NCI-H524 treated with DMSO at 0.1 percent for 48 hours (cell line): ENCODE measurements around the gene HES6.
A peak's percentile ranks its signal among the peaks of the same experiment; 100 is the strongest.

Source experiments
- DNase-seq: peaks from one replicate; lab custom pipeline; 2025; lab: John Stamatoyannopoulos, UW

Gene HES6

GRCh38 chr2:238233625-238234024, 6.2 kb downstream of the HES6 start:
- no peak for DNase-seq

- no peak for DNase-seq
Observed at GRCh38 chr2:238231809-238232208, 8.0 kb downstream of the HES6 start.

- DNase-seq = no peak
Observed at GRCh38 chr2:238231251-238231793, 8.5 kb downstream of the HES6 start.

GRCh38 chr2:238230699-238231098, 9.1 kb downstream of the HES6 start:
- no peak for DNase-seq

- no peak for DNase-seq
Observed at GRCh38 chr2:238228700-238229099, 11.1 kb downstream of the HES6 start.

GRCh38 chr2:238227587-238228032, 12.2 kb downstream of the HES6 start:
- no peak for DNase-seq

GRCh38 chr2:238226698-238227586, 12.9 kb downstream of the HES6 start:
- no peak for DNase-seq

- no peak for DNase-seq
Observed at GRCh38 chr2:238225911-238226697, 13.7 kb downstream of the HES6 start.

- no peak for DNase-seq
Observed at GRCh38 chr2:238225121-238225520, 14.7 kb downstream of the HES6 start.

GRCh38 chr2:238224356-238225035, 15.3 kb downstream of the HES6 start:
- DNase-seq = no peak

GRCh38 chr2:238220892-238221521, 18.8 kb downstream of the HES6 start:
- peak; percentile 31 for DNase-seq

- DNase-seq = no peak
Observed at GRCh38 chr2:238220274-238220891, 19.5 kb downstream of the HES6 start.

- DNase-seq = peak; percentile 58
Observed at GRCh38 chr2:238216651-238217184, 23.1 kb downstream of the HES6 start.

GRCh38 chr2:238207006-238207405, 32.8 kb downstream of the HES6 start:
- DNase-seq = no peak

- no peak for DNase-seq
Observed at GRCh38 chr2:238203973-238204683, 35.7 kb downstream of the HES6 start.

GRCh38 chr2:238203094-238203972, 36.5 kb downstream of the HES6 start, which contains the start of gene ILKAP:
Gene ILKAP (minus strand): TSS chr2:238203695. CDS start chr2:238203553, 142 bp downstream.
- DNase-seq = peak; percentile 4

- no peak for DNase-seq
Observed at GRCh38 chr2:238202326-238203093, 37.3 kb downstream of the HES6 start.

GRCh38 chr2:238190445-238190844, 49.4 kb downstream of the HES6 start:
- DNase-seq = no peak
